GM19452 (cell line): Measurements from ENCODE around the gene PCSK5.

ENCODE experiments used
- ATAC-seq: cut with Tn5 transposase; IDR thresholded peaks from one replicate; pipeline ENCODE4 v1.9.1; 2021; ENCODE audit not compliant: unreplicated experiment

Gene PCSK5

DNA sequence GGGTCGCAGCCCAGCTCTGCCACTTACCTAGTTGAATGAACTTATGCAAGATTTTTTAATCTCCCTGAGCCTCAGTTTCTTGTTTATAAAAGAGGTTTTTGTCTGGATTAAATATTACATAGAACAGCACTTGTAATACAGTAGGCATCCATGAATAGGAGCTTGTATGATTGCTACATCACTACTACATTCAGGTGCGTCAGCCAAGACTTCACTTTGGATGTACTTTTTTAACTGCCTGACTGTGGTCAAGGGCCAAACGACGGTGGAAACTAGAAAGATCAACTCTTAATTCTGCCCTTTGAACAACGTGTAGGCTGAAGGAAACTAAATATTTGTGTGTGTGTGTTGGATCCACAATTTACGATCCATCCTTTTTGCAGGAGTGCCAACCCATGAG is 330.9 kb downstream of the PCSK5 start:
- ATAC-seq: no peak

GRCh38 chr9:76223749-76224340 is 333.4 kb downstream of the PCSK5 start:
- no peak for ATAC-seq

- ATAC-seq: no peak
Measured at GRCh38 chr9:76227156-76227555, 336.7 kb downstream of the PCSK5 start.

GRCh38 chr9:76231001-76231400 is 340.5 kb downstream of the PCSK5 start:
- ATAC-seq: no peak

- no peak for ATAC-seq
Measured at GRCh38 chr9:76232861-76233489, 342.5 kb downstream of the PCSK5 start.

- no peak for ATAC-seq
Measured at GRCh38 chr9:76240578-76240977, 350.1 kb downstream of the PCSK5 start.

DNA sequence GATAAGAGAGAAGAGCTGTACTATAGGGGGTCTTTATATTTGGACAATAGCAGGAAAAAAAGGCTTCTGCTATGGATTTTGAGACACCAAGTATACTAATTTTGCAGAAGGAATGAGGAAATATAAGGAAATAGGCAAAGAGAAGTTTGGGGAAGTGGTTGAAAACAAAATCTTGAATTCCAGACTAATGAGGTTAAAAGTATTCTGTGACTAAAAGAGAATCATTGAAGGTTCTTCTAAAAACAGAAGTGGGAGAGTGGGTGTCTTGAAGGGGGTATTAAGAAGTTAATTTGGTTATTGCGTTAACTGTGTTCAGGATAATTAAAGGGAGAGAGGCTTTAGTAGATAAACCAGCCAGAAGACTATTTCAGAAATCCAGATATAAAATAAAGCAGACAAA is 355.0 kb downstream of the PCSK5 start:
- ATAC-seq: no peak

GRCh38 chr9:76246680-76247079 is 356.2 kb downstream of the PCSK5 start:
- ATAC-seq: no peak

DNA sequence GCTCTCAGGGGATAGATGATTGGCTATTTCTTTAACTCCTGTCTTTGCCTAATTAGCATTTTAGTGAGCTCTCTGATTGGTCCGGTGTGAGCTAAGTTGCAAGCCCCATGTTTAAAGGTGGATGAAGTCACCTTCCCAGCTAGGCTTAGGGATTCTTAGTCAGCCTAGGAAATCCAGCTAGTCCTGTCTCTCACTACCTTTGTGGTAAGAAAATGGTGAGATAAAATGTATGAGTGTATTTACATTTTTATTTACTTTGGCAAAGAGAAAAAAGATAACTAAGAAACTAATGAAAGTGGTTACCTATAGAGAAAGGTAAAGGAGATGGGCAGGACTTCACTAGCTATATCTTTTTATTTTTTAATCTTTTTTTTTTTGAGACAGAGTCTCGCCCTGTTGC is 357.0 kb downstream of the PCSK5 start:
- no peak for ATAC-seq

- ATAC-seq: no peak
Measured at GRCh38 chr9:76249309-76249708, 358.8 kb downstream of the PCSK5 start.

- ATAC-seq: no peak
Measured at GRCh38 chr9:76255781-76256455, 365.4 kb downstream of the PCSK5 start.

GRCh38 chr9:76257311-76257710 is 366.8 kb downstream of the PCSK5 start:
- ATAC-seq: no peak

DNA sequence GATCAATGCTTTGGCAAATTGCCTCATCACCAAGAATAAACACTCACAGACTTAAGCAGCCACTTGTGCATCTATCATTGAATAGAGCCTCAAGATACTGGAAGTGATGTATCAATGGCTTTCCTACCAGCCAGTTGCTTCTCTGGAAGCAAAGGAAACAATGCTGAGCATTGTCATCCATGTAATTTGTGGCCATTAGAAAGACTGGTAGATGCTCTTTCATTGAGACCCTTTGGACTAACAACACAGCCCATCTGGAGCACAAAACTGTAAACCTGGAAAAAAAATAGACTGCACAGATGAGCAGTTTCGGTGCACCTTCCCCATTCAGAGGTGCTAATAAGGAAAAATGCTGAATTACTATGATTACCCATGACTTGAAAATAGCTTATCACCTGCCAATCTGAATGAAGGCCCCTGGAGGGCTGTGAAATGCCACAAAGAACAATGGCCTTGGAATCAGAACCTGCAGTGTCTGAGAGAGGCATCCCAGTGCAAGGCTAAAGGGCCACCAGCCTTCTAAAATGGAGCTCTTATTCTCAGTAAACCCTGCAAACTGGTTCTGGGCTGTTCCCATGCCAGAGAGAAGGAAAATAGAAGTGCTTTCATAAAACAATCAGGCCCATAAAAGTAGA is 376.3 kb downstream of the PCSK5 start:
- ATAC-seq: no peak

GRCh38 chr9:76267284-76267652 is 376.8 kb downstream of the PCSK5 start:
- ATAC-seq: no peak

DNA sequence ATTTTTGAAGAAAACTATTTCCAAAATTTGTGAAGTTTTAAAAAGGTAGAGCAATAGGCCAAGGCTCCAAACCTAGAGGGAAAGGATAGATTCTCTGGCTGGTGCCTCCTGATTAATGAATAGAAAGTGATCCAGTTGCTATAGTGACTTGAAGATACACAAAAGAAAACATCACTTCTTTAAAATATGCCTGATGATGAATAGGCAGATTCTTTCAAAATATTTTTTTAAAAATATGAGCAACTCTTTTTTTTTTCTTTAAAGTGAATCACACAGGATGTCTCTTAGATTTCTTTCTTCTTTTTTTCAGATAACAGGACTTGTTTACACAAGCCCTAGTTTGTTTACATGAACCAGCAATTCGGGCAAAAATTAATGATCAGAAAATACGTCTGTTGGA is 379.3 kb downstream of the PCSK5 start:
- no peak for ATAC-seq

- ATAC-seq: no peak
Measured at GRCh38 chr9:76271755-76272154, 381.3 kb downstream of the PCSK5 start.

DNA sequence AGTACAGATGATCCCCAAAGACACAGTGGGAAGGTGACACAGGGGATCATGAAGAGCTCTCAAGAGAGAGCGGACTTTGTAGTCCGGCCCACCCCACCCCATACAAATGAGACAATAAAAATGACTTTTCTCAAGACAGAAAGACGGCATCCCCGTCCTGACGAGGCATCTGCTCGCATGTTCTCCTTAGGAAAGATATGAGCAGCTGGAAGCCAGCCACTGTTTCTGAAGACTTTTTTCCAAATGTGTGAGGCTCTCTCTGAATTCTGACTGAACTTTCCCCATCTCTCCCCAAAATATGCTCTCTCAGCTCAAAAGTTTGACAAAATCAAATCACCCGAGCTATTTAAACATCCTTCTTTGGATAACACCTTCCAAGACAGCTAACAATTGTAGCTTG is 398.6 kb downstream of the PCSK5 start:
- ATAC-seq: no peak

GRCh38 chr9:76289703-76290102 is 399.2 kb downstream of the PCSK5 start:
- ATAC-seq: no peak

DNA sequence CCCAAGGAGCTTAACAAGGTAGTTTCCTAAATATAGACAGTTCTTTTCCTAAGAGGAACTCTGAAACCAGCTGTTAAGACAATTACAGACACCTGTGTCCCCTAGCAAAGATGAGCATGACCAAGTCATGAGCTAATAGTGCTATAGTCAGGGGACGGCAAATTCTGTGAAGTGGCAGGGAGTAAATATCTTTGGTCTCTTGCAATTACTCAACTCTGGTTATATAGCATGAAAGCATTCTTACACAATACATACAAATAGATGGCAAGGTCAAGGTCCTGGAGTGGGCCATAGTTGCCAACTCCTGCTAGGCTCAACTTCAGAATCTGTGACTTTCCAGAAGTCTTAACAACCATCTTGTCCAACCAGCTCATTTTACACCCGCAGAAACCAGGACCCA is 400.1 kb downstream of the PCSK5 start:
- no peak for ATAC-seq

GRCh38 chr9:76292246-76292645 is 401.8 kb downstream of the PCSK5 start:
- ATAC-seq: no peak

- no peak for ATAC-seq
Measured at GRCh38 chr9:76292658-76293057, 402.2 kb downstream of the PCSK5 start.

GRCh38 chr9:76294301-76294700 is 403.8 kb downstream of the PCSK5 start:
- no peak for ATAC-seq
